ENCODE data around the gene MT2A. TPM values are rescaled to one million over a fixed set of nuclear protein-coding genes. Genes with fewer than 3 reads are reported as not detected.

MT2A gene
- total RNA-seq, 1 experiment from 2014 or later = 673 TPM

- POLR2A ChIA-PET = no interaction called here
- TF ChIP-seq CTCF (IDR thresholded peaks at IDR 0.05) (peak; percentile 72), REST (IDR thresholded peaks at IDR 0.05; ENCODE audit: insufficient read depth in 1 of 2, low read depth in 2 of 2, low read length in 1 of 2) (no peak)
- Histone ChIP-seq H3K4me3 (ENCODE audit: low read depth in 2 of 2, low read length in 2 of 2) (no peak overlapping the region), H3K27ac (ENCODE audit: low read length) (no peak overlapping the region), H3K36me3 (ENCODE audit: control insufficient read depth, insufficient read depth, low read length) (no peaks in the 10 kb centered on the region), H3K9me3 (ENCODE audit: control insufficient read depth, insufficient read depth, low read depth, low read length) (no peaks in the 10 kb centered on the region), H3K4me1 (ENCODE audit: control insufficient read depth, insufficient read depth, low read length) (no peaks in the 10 kb centered on the region), H3K27me3 (ENCODE audit: control insufficient read depth, insufficient read depth, low read length) (no peaks in the 10 kb centered on the region)
- intact Hi-C loops (cut with micrococcal nuclease; ENCODE audit: unreplicated experiment) (no loop called here), in situ Hi-C loops (cut with HindIII; ENCODE audit: low pct_unique_long_range_greater_than_20kb, low sequenced_read_pairs) (no loop called here)
- ATAC-seq (peak; percentile 83), DNase-seq (ENCODE audit: low read depth, low spot score) (no peak)
- no TSS peak for BruUV-seq (replicated peaks)
- CTCF ChIA-PET = no interaction called here
These were observed 31.6 kb upstream of the MT2A start for GRCh38 chr16:56576585-56577299.

GRCh38 chr16:56577300-56577625 is 31.1 kb upstream of the MT2A start:
- intact Hi-C loops (cut with micrococcal nuclease; ENCODE audit: unreplicated experiment) (no loop called here), in situ Hi-C loops (cut with HindIII; ENCODE audit: low pct_unique_long_range_greater_than_20kb, low sequenced_read_pairs) (no loop called here)
- ATAC-seq (no peak), DNase-seq (ENCODE audit: low read depth, low spot score) (no peak)
- Histone ChIP-seq H3K9me3 (ENCODE audit: control insufficient read depth, insufficient read depth, low read depth, low read length) (no peaks in the 10 kb centered on the region), H3K4me1 (ENCODE audit: control insufficient read depth, insufficient read depth, low read length) (no peaks in the 10 kb centered on the region), H3K4me3 (ENCODE audit: low read depth in 2 of 2, low read length in 2 of 2) (no peak overlapping the region), H3K27ac (ENCODE audit: low read length) (no peak overlapping the region), H3K36me3 (ENCODE audit: control insufficient read depth, insufficient read depth, low read length) (no peaks in the 10 kb centered on the region), H3K27me3 (ENCODE audit: control insufficient read depth, insufficient read depth, low read length) (no peaks in the 10 kb centered on the region)
- ChIA-PET CTCF (no interaction called here), POLR2A (no interaction called here)
- no TSS peak for BruUV-seq (replicated peaks)
- peak; percentile 28 for TF ChIP-seq CTCF (IDR thresholded peaks at IDR 0.05)
- TF ChIP-seq POLR2AphosphoS5 (IDR thresholded peaks at IDR 0.05; ENCODE audit: low read depth, low read length) = no peak
- TF ChIP-seq SIN3A (IDR thresholded peaks at IDR 0.05; ENCODE audit: borderline replicate concordance, insufficient read depth, low read depth, low read length) = no peak
- TF ChIP-seq TCF7L2 (IDR thresholded peaks at IDR 0.05; ENCODE audit: low read depth, low read length) = no peak
